Measurements from ENCODE around the gene PCDHA1.
A peak's percentile ranks its signal among the peaks of the same experiment; 100 is the strongest.

The PCDHA1 gene

DNA sequence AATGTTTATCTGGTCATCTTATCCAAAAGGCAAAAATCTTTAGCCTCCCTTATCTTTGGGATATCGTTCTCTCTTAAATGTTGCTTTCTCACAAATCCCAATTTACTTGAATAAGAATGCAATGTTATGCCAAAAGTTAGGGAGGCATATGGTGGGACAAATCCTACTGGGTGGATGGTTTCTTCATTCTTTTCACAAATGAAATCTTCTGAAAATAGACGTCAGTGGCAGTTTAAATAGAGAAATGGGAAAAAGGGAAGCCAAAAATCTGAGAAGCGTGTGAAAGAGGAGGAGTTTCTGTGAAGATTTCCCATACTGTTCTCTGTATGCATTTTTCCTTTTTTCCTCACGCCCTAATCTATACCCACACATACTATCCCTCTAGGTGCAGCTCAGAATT is 137.7 kb downstream of the PCDHA1 start:
- TF ChIP-seq, protein P1, sequence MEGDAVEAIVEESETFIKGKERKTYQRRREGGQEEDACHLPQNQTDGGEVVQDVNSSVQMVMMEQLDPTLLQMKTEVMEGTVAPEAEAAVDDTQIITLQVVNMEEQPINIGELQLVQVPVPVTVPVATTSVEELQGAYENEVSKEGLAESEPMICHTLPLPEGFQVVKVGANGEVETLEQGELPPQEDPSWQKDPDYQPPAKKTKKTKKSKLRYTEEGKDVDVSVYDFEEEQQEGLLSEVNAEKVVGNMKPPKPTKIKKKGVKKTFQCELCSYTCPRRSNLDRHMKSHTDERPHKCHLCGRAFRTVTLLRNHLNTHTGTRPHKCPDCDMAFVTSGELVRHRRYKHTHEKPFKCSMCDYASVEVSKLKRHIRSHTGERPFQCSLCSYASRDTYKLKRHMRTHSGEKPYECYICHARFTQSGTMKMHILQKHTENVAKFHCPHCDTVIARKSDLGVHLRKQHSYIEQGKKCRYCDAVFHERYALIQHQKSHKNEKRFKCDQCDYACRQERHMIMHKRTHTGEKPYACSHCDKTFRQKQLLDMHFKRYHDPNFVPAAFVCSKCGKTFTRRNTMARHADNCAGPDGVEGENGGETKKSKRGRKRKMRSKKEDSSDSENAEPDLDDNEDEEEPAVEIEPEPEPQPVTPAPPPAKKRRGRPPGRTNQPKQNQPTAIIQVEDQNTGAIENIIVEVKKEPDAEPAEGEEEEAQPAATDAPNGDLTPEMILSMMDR (IDR thresholded peaks at IDR 0.05; ENCODE audit: control insufficient read depth, insufficient read depth, low read depth, low read length, missing control alignments): no peak
- DNase-seq (ENCODE audit: low read depth): no peak
- H3K4me3 ChIP-seq (ENCODE audit: control insufficient read depth, low read depth, low read length): no peak overlapping the region

- no peak for DNase-seq (ENCODE audit: low read depth)
- H3K4me3 ChIP-seq (ENCODE audit: control insufficient read depth, low read depth, low read length): peak within 1 kb of the TSS; percentile 36
- TF ChIP-seq, protein P1 (IDR thresholded peaks at IDR 0.05; ENCODE audit: control insufficient read depth, insufficient read depth, low read depth, low read length, missing control alignments): no peak
Observed at GRCh38 chr5:140925806-140926442, 140.0 kb downstream of the PCDHA1 start, which contains the start of gene PCDHAC1. PCDHAC1 (plus strand) TSS chr5:140926299; CDS start chr5:140926893, 594 bp downstream.

DNA sequence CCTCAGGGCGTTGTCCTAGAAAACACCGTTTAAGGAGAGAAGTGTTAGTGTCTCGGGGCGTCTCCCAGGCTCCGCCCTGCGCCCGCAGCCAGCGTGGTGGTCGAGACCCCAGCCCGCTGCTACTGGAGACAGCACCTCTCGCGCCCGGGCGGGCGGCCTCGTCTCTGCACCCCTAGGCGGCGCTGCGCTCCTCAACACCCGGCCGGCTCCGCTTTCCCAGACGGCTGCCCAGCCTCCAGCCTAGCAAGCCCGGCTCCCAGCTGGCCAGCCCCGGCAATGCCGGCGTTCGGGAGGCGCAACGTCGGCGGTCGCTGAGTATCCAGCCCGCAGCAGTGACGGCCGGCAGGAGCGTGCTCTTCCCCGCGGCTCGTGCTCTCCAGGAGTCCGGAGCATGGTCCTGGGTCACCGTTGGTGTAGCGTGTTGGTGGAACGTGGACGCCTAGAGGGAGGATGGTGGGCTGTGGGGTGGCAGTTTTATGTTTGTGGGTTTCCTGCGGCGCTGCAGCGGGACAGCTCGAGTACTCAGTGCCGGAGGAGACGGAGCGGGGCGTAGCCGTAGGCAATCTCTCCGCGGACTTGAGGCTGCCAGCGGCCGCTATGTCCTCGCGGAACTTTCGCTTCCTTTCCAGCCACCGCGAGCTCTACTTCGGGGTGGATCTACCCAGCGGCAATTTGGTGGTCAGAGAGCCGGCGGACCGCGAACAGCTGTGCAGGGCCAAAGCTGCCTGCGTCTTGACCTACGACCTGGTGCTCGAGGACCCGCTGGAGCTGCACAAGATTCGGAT is 140.7 kb downstream of the PCDHA1 start:
- H3K4me3 ChIP-seq (ENCODE audit: control insufficient read depth, low read depth, low read length): peak overlapping the region; percentile 36
- TF ChIP-seq, protein P1 (IDR thresholded peaks at IDR 0.05; ENCODE audit: control insufficient read depth, insufficient read depth, low read depth, low read length, missing control alignments): peak; percentile 49
- DNase-seq (ENCODE audit: low read depth): no peak

DNA sequence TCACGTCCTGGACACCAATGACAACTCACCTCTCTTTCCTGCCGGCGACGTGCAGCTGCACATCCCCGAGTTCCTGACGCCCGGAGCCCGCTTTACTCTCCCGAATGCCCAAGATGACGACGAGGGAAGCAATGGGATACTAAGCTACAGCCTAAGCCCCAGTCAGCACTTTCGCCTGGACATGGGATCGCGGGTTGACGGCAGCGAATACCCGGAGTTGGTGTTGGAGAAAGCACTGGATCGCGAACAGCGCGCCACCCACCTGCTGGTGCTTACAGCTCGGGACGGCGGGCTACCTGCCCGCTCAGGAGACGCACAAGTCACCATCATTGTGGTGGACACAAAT is 141.3 kb downstream of the PCDHA1 start:
- peak overlapping the region; percentile 36 for H3K4me3 ChIP-seq (ENCODE audit: control insufficient read depth, low read depth, low read length)
- TF ChIP-seq, protein P1 (IDR thresholded peaks at IDR 0.05; ENCODE audit: control insufficient read depth, insufficient read depth, low read depth, low read length, missing control alignments): no peak
- no peak for DNase-seq (ENCODE audit: low read depth)

GRCh38 chr5:140934964-140935606 is 149.1 kb downstream of the PCDHA1 start:
- no peak overlapping the region for H3K4me3 ChIP-seq (ENCODE audit: control insufficient read depth, low read depth, low read length)
- TF ChIP-seq, protein P1 (IDR thresholded peaks at IDR 0.05; ENCODE audit: control insufficient read depth, insufficient read depth, low read depth, low read length, missing control alignments): no peak
- DNase-seq (ENCODE audit: low read depth): no peak

DNA sequence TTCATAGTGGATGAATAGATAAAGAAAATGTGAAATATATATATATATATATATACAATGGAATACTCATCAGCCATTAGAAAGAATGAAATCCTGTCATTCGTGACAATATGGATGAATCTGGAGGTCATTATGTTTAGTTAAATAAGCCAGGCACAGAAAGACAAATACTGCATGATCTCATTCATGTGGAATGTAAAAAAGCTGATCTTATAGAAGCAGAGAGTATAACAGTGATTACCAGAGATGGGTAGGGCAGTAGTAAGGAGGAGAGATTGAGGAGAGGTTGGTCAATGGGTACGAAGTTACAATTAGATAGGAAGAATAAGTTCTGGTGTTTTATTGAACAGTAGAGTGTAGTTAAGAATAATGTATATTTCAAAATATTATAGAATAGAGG is 160.6 kb downstream of the PCDHA1 start:
- TF ChIP-seq, protein P1 (IDR thresholded peaks at IDR 0.05; ENCODE audit: control insufficient read depth, insufficient read depth, low read depth, low read length, missing control alignments): no peak
- H3K4me3 ChIP-seq (ENCODE audit: control insufficient read depth, low read depth, low read length): no peak overlapping the region
- DNase-seq (ENCODE audit: low read depth): no peak

Data from AG09309 (cell line).